22Rv1 (cell line): Measurements from ENCODE around the gene ECE1.

Experiments used
- CTCF ChIP-seq: fragments of 450-650 bp; IDR thresholded peaks from 2 replicates; pipeline ENCODE4 v1.5.1; 2017; ENCODE audit warnings: mild to moderate bottlenecking
- ZFX ChIP-seq: fragments of 450-650 bp; IDR thresholded peaks from 2 replicates; pipeline ENCODE4 v1.6.1; 2017; ENCODE audit warnings: antibody characterized with exemption, borderline replicate concordance

- TF ChIP-seq CTCF = no peak
- no peak for TF ChIP-seq ZFX
Observed at GRCh38 chr1:21317690-21318043, 27.4 kb upstream of the ECE1 start.
